Germinal center (tissue), 1 donor: Measurements from ENCODE around the gene LRRFIP1.

ENCODE experiments used
- DNase-seq: peaks from one replicate; pipeline ENCODE4 v3.0.0; 2012; ENCODE audit warnings: mixed read lengths, low spot score

The LRRFIP1 gene

GRCh38 chr2:237639052-237639835 lies 11.9 kb downstream of the LRRFIP1 start:
- DNase-seq = no peak

GRCh38 chr2:237639836-237640220 lies 12.4 kb downstream of the LRRFIP1 start:
- DNase-seq = no peak

GRCh38 chr2:237640493-237640998 lies 13.2 kb downstream of the LRRFIP1 start:
- no peak for DNase-seq

GRCh38 chr2:237642038-237642734 lies 14.8 kb downstream of the LRRFIP1 start:
- no peak for DNase-seq

- DNase-seq = no peak
These were observed 15.7 kb downstream of the LRRFIP1 start for GRCh38 chr2:237643066-237643465.

GRCh38 chr2:237643582-237644380 lies 16.4 kb downstream of the LRRFIP1 start:
- no peak for DNase-seq

GRCh38 chr2:237644381-237644703 lies 17.0 kb downstream of the LRRFIP1 start:
- no peak for DNase-seq

- no peak for DNase-seq
These were observed 17.9 kb downstream of the LRRFIP1 start for GRCh38 chr2:237645261-237645660.

GRCh38 chr2:237647176-237648015 lies 20.0 kb downstream of the LRRFIP1 start:
- DNase-seq = no peak

GRCh38 chr2:237648016-237648381 lies 20.6 kb downstream of the LRRFIP1 start:
- no peak for DNase-seq

- DNase-seq = no peak
These were observed 22.4 kb downstream of the LRRFIP1 start for GRCh38 chr2:237649541-237650454.

GRCh38 chr2:237650455-237650850 lies 23.1 kb downstream of the LRRFIP1 start:
- DNase-seq = no peak

- DNase-seq = no peak
These were observed 24.4 kb downstream of the LRRFIP1 start for GRCh38 chr2:237651761-237652160.

GRCh38 chr2:237652181-237652580 lies 24.8 kb downstream of the LRRFIP1 start:
- no peak for DNase-seq

GRCh38 chr2:237652854-237653253 lies 25.5 kb downstream of the LRRFIP1 start:
- no peak for DNase-seq

GRCh38 chr2:237653776-237654558 lies 26.6 kb downstream of the LRRFIP1 start:
- DNase-seq = no peak

GRCh38 chr2:237657063-237657462 lies 29.7 kb downstream of the LRRFIP1 start:
- no peak for DNase-seq

GRCh38 chr2:237660381-237660900 lies 33.1 kb downstream of the LRRFIP1 start:
- no peak for DNase-seq

- no peak for DNase-seq
These were observed 33.9 kb downstream of the LRRFIP1 start for GRCh38 chr2:237661270-237661669.
